HS-5 (cell line): Measurements from ENCODE around the gene UBE2QL1.

Experiments
- DNase-seq: peaks from one replicate; pipeline ENCODE4 v3.0.0-alpha.2; 2012; ENCODE audit warnings: low read depth

The UBE2QL1 gene

DNA sequence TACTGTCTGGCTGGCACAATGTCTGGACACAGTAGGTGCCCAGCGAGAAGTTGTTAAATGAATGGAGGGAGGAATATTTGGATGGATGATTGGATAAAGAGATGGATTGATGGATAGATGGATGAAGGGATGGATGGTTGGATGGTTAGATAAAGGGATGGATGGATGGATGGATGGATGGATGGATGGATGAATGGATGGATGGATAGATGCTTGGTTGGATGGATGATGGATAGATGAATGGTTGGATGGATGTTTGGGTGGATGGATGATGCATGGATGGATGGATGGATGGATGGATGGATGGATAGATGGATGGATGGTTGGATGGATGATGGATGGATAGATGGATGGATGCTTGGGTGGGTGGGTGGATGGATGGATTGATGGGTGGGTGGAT, 90.4 kb downstream of the UBE2QL1 start:
- DNase-seq, result no peak

DNA sequence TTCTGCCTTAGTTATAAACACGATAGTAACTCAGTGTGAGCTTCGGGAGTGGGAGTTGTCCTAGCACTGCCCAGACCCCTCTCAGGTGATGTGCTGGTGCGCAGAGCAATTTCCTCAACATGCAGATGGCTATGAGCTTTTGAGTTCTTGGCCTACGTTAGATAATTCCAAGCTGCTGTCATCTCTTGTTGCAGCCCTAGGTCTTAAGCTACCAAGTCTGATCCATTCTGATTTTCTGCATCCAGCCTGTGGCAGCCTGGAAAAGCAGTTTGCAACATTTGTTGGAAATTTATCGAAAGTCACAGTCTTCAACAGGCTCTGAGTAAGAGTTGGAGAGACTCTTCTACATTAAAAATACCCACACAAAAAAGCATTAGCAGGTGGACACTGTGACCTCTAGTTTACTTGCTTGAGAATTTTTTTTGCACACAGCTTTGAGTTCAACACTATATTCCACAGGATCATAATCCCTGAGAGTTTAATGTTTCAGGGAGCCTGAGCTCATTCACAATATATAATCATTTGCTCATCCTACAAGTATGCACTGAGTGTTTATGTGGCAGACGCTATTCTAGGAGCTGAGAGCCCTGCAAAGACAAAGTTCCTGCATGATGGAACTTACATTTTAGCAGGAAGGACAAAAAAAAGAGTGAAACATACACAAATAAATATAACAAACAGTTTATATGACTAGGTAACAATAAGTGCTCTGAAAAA, 91.6 kb downstream of the UBE2QL1 start:
- peak; percentile 5 for DNase-seq

DNA sequence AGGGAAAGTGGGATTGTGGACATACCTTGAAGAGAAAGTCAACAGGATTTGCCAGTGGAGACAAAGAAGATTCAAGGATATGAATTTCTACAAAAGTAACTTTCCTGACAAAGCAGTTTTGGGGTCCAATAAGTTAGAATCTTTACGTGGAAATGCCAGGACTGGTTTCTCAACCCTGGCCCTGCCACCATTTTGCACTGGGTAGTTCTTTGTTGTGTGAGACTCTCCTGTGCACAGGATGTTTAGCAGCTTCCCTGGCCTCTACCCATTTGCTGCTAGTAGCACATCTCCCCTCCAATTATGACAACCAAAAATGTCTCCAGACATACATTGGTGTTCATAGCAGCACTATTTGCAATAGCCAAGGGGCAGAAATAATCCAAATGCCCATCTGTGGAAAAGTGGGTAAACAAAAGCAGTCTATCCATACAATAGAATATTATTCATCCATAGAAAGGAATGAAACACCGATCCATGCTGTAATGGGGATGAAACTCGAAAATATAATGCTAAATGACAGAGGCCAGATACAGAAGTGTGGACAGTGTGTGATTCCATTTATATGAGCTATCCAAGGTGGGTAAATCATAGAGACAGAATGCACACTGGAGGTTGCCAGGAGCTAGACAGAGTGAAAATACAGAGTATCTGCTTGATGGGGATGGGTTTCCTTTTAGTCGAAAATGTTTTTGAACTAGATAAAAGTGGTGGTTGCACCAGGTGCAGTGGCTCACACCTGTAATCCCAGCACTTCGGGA, 92.8 kb downstream of the UBE2QL1 start:
- no peak for DNase-seq

GRCh38 chr5:6542421-6543345, 94.0 kb downstream of the UBE2QL1 start:
- no peak for DNase-seq

DNA sequence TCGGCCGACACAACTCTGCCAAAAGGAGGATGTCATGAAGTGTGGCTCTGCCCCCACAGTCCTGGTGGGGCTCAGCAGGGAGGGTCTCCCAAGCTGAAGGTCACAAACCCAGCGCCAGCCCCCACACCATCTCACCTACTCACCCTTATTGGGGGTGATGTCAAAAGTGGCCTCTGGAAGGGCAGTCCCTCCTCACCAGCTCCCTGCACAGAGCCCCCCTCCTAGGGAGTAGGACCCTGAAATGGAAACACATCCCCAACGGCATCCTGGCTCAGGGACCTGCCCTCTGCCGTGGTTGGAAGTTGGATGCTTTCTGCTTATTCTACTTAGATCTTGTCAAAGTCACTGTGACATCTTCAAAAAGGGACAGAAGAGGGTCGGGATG, 94.7 kb downstream of the UBE2QL1 start:
- DNase-seq, result no peak

DNA sequence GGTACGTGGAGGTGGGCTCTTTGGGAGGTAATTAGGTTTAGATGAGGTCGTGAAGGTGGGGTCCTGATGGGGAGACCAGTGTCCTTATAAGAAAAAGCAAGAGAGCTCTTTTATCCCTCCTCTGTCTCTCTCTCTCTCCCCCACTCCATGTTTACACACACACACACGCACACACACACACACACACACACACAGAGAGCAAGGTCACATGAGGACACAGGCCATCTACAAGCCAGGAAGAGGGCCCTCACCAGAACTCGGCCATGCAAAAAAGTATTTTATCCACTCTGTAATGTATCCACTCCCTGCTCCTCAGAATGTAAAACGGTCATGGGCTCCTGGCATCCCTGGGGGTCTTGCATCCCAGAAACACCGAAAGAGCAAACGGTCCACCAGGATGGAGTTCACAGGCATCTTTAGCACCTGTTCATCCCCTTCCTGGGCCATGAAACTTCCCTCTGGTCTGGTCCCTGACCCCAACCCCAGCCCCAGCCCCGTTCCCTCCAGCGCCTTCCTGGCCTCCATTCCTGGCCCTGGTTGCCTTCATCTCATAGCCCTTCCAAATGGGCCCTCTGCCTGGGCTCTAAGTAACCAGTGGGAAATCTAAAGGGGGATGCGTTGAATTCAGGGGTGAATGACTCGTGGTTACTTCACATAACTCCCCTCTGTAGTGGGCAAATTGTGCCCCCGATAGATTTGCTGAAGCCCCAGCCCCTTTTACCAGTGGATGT, 95.3 kb downstream of the UBE2QL1 start:
- no peak for DNase-seq
